HK-2 (cell line): Measurements from ENCODE around the gene ATP5IF1.

Experiments used
- DNase-seq: peaks from one replicate; pipeline ENCODE4 v3.0.0-alpha.2; 2018; ENCODE audit not compliant: unreplicated experiment

ATP5IF1 gene

DNA sequence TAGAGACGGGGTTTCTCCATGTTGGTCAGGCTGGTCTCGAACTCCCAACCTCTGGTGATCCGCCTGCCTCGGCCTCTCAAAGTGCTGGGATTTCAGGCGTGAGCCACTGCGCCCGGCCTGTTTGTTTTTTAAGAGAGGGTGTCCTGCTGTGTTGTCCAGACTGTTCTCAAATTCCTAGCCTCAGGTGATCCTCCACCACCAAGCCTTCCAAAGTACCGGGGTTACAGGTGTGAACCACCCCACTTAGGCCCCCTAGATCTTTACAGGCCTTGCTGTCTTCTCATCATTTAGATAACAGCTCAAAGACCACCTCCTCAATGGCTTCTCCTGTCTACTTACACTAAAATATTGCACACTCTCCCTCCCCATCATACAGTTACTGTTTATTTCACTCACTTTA, 29.7 kb downstream of the ATP5IF1 start:
- DNase-seq: no peak

DNA sequence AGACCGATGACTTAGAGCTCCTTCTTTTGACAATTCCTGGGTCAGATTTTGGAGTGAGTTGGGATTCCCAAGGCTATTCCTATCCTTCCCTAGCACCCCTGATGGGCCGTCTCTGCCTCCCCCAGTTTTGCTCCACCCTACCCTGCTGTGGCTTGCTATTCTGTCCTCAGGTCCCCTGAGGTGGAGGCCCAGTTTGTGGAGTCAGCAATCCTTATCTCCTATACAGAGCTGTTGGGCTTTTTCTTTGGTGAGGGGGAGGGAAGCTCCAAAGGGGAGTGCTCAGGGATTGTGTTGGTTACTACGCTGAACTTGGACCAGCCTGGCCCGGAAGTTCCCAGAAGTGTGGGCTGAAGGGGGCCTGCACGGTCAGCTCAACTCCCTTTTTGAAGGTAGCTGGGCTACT, 31.0 kb downstream of the ATP5IF1 start:
- no peak for DNase-seq

DNA sequence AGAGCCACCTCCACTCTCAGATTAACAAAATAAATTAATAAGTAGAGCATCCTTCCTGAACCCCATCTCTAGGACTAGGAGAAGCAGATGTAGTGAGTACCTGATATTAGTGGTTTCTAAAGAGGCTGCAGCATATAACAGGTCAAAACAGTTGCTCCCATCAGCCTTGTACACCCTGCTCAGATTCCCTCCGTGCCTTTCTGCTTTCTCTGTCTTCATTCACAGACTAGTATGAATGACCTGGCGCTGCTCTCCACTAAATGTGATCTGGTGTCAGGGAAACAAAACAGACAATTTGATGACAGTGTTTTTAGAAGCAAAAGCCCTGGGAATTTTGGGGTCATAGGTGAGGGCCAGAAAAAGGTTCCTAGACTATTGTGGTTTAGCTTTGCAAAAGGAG, 31.7 kb downstream of the ATP5IF1 start:
- DNase-seq: no peak

DNA sequence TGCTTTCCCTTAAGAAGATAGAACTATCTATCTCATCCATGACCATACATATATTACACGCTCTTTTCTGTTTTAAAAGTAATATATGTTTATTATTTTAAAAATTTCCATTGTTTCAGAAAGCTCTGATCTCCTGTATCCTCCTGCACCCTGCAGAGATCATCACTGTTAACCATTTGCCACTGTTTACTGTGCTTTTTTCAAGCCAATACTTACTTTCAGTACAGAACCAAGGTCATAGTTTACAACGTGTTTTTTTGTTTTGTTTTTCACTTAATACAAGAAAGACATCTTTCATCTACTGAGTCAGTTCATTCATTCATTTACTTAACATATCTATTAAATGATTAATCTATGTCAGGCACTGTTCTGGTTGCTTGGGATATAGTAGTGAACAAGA, 33.6 kb downstream of the ATP5IF1 start:
- DNase-seq: no peak

DNA sequence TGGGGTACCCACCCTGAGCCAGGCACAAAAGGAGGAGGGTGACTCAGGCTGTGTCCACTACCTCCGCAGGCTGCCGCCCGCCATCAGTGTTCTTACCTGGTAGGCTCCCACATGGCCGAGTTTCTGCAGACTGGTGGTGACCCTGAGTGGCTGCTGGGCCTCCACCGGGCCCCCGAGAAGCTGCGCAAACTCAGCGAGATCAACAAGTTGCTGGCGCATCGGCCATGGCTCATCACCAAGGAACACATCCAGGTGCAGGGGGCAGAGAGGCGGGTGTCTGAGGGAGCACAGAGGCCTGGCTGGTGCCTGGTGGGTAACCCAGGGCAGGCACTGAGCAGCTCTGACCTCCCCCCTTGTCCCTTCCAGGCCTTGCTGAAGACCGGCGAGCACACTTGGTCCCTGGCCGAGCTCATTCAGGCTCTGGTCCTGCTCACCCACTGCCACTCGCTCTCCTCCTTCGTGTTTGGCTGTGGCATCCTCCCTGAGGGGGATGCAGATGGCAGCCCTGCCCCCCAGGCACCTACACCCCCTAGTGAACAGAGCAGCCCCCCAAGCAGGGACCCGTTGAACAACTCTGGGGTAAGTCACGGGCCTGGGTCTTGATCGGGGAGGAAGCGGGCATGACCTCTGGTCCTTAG, 36.4 kb downstream of the ATP5IF1 start:
- DNase-seq: no peak

DNA sequence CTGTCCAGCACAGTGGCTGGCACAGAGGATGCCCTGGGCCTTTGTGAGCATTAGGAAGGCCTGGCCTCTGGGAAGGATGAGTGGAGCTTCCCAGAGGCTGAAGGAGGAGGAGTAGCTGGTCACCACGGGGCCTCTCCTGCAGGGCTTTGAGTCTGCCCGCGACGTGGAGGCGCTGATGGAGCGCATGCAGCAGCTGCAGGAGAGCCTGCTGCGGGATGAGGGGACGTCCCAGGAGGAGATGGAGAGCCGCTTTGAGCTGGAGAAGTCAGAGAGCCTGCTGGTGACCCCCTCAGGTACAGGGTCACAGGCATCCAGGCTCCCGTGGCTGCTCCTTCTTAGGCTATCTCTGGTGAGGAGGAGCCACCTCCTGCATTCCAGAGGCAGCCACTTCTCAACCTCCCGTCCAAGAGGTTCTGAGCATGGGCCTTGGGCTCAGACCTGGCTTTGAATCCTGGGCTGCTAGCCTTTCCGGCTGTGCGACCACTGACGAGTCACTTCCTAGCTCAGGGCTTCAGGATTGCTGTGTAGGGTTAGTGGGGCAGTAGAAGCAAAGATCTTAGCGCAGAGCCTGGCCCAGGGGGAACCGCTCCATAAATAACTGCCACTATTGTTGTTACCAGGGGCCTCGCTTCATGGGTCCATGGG, 37.4 kb downstream of the ATP5IF1 start:
- DNase-seq: peak; percentile 62

DNA sequence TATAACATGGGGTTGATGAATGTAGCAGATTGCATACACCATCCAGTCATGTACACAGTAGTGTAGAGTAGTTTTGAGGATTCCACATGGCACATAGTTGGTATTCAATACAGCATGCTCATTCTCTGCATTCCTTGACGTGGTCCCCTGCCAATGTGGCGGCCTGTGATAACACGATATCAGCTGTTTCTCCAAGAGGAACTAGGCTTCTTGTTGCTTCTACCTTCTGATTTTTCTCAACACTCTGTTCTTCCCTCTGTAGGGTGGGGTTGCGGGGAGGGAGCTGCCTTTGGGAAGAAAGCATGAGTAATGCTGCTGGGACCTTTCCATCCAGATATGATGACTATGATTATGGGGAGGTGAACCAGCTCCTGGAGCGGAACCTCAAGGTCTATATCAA, 42.8 kb downstream of the ATP5IF1 start:
- DNase-seq: no peak

DNA sequence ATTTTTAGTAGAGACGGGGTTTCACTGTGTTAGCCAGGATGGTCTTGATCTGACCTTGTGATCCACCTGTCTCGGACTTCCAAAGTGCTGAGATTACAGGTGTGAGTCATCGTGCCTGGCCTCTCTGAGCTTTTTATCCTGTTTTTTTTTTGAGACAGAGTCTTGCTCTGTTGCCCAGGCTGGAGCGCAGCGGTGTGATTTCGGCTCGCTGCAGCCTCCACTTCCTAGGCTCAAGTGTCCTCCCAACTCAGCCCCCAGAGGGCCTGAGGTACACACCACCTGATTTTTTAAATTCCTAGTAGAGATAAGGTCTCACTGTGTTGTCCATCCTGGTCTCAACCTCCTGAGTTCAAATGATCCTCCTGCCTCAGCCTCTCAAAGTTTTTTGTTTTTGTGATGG, 43.8 kb downstream of the ATP5IF1 start:
- no peak for DNase-seq

DNA sequence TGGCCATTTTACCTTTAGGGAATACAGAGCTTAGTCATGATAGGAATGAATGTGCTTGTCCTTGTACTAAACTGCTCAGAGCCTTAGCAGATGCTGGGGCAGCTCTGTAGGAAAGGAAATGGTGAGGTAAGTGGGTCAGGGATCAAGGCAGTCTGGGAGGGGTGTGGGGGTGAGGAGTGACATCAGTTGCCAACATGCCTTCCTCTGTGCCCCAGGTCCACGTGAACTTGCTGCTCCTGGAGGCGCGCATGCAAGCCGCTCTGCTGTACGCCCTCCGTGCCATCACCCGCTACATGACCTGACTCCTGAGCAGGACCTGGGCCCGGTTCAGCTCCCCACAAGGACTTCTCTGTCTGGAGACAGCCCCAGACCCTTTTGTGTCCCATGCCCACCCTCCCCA, 44.6 kb downstream of the ATP5IF1 start:
- no peak for DNase-seq

DNA sequence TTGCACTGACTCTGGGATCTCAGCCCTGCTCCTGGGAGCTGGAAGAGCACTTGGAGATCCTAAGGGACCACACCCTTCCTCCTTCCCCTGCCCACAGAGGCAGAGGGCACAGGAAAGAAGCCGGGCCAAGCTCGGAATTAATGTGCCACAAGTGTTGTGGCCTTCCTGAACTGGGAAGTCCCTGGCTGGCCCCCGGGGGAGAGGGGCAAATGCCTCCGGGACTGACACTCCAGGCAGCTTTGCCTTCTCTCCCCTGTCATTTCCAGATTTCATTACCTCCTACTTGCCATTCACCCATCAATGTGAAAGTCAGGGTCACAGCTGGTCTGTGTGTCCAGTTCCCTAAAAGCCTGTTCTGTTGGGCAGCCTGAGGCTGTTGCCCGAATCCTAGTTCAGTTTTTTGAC, 45.1 kb downstream of the ATP5IF1 start:
- no peak for DNase-seq

DNA sequence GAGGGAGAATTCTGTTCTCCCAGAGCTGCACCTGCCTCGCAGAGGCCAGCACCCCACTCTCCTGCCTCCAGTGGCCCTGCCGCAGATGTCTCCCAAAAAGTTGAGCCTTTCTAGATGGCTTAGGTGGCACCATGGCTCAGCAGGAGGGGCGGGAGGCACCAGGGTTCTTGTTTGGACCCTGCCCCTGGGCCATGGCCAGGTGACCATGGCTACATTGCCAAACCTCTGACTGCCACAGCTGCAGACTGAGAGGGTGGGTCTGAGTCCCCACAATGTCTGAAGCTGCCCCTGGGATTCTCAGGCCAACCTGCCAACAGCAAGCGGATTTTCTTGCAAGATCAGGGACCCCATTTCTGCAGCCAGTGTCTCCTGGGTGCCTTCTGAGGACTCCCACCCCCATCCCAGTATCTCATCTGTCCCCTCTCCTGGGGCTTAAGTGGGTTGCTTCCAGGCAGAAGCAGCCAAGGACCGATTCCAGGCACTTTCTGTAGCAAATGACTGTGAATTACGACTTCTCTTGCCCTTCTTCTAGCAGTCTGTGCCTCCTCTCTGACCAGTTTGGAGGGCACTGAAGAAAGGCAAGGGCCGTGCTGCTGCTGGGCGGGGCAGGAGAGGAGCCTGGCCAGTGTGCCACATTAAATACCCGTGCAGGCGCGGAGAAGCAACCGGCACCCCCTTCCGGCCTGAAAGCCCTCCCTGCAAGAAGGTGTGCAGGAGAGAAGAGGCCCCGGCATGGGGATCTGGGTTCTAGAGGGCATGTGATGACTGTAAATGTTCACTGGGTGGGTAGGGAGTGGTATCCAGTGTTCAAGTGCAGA, 45.9 kb downstream of the ATP5IF1 start:
- no peak for DNase-seq

DNA sequence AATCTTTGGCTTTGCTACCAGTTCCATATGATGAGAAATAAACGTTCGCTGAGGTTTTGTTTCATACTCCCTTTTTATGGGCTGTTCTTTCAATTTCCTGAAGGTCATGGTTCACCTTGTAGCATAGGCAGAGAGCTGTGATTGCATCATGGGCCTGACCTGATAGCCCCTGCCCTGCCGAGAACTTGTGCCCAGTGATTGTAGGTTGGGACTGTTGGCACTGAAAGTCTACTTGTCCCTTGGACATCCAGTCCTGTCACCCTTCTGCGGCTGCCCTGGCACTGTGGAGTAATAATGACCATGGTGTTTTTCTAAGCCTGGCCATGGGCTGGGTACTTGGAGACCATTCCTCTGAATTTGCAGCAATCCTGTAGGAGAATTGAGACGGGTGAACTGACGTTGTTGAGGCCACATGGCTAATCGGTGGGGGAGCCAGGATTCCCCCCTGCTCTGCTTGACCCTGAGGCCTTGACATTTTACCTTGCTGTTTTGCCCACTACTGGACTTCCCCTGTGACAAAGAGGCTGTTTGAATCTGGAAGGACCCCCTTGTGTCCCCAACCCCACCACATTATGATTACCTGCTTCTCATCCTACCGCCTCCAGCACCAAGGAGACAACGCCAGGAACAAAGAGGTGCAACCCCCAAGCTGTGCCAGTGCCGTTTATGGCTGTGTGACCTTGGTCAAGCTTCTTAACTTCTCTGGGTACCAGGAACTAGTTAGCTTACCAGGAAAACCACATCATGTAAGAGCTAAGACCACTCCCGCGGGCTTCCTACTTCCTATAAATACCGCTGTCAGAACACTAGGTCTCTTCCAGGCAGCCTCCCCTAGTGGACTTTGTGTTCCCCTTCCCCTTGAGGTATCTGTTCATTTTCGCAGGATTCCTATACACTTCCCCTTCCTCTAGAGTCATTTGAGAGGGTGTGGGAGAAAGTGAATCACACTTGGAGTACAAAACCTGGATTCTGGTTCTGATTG, 46.8 kb downstream of the ATP5IF1 start:
- DNase-seq: no peak

DNA sequence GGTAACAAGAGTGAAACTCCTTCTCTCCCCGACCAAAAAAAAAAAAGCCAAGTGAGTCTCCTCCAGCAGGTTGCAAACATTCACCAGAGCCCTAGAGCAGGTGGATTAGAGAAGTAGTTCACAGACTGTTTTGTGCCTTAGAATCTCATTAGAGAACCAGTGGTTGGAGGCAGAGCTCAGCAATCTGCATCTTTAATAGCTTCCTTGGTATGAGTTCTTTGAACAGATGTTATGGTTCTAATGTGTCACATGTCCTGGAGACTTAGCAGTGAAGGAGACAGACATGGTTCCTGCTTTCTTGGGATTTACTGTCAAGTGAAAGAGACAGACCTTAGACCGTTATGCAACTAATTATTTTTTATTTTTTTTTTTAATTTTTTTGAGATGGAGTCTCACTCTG, 50.2 kb downstream of the ATP5IF1 start:
- DNase-seq: no peak
